ENCODE data around the gene ACSM2B.
"Not testable (repeated sequence)": the region's sequence is repeated elsewhere in the genome, so short reads cannot be mapped to it uniquely, and the experiment has no call there.

The ACSM2B gene, protein sequence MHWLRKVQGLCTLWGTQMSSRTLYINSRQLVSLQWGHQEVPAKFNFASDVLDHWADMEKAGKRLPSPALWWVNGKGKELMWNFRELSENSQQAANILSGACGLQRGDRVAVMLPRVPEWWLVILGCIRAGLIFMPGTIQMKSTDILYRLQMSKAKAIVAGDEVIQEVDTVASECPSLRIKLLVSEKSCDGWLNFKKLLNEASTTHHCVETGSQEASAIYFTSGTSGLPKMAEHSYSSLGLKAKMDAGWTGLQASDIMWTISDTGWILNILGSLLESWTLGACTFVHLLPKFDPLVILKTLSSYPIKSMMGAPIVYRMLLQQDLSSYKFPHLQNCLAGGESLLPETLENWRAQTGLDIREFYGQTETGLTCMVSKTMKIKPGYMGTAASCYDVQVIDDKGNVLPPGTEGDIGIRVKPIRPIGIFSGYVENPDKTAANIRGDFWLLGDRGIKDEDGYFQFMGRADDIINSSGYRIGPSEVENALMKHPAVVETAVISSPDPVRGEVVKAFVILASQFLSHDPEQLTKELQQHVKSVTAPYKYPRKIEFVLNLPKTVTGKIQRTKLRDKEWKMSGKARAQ

GRCh38 chr16:20576145-20576544 is at the start of gene ACSM2B:
Gene ACSM2B, minus strand, starts transcription at chr16:20576367. Its CDS starts 11,522 bp downstream, at chr16:20564845.
- not testable (repeated sequence) for FAIRE-seq

DNA sequence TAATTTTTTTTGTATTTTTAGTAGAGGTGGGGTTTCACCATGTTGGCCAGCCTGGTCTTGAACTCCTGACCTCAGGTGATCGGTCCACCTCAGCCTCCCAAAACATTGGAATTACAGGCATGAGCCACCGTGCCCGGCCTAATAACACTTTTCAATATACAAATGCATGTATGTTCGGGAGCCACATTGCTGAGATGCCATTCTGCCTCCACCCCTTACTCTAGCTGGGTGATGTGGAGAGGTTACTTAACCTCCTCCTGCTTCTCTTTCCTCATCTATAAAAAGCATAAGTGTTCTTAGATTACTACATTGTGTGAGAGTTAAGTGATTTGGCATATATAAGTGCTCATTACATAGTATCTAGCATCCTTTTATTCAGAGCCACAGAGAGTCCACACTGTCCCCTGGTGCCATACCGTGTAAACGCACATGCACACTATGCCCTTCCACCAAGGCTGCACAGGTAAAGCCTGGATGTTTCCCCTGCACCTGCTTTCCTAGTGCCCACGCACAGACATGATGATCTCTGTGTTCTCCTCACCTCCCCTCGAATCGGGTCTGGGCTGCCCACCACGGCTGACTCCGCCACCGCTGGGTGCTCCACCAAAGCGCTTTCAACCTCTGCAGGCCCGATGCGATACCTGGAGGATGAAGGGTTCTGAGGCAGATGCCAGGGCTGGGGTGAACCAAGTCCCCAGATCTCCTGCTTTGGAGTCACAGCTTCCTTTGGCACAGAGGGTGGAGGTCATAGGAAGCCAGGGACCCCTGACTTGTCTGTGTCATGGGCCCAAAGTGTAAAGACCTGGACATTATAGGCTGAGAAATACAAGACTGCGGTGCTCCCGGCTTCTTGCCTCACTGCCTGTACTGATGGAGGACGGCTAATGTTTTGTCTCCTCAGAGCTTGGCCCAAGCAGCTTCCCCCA is 49.0 kb upstream of the ACSM2B start:
- no peak for FAIRE-seq

GRCh38 chr16:20624205-20624604 is 48.0 kb upstream of the ACSM2B start:
- no peak for FAIRE-seq

GRCh38 chr16:20622498-20622870 is 46.3 kb upstream of the ACSM2B start:
- no peak for FAIRE-seq

GRCh38 chr16:20621406-20621805 is 45.2 kb upstream of the ACSM2B start:
- no peak for FAIRE-seq

GRCh38 chr16:20620770-20621169 is 44.6 kb upstream of the ACSM2B start:
- no peak for FAIRE-seq

DNA sequence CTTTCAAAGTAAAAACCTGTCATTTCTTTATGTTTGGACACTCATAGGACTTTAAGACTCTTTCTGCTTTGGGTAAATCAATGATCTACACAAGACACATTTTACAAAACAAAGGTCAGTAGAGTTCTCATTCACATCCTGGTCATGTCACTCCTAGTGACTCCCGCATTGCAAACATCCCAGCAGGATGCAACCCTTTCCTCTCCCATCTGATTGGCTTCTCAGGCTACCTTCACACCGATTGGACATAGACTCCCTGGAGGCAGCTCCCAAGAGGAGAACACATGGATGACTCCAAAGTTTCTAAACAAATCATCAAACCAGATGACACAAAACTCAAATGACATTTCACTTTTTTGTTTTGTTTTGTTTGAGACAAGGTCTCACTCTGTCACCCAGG is 43.8 kb upstream of the ACSM2B start:
- no peak for FAIRE-seq

- no peak for FAIRE-seq
Observed at GRCh38 chr16:20617271-20617670, 41.1 kb upstream of the ACSM2B start.

- no peak for FAIRE-seq
Observed at GRCh38 chr16:20614186-20615141, 38.3 kb upstream of the ACSM2B start.

DNA sequence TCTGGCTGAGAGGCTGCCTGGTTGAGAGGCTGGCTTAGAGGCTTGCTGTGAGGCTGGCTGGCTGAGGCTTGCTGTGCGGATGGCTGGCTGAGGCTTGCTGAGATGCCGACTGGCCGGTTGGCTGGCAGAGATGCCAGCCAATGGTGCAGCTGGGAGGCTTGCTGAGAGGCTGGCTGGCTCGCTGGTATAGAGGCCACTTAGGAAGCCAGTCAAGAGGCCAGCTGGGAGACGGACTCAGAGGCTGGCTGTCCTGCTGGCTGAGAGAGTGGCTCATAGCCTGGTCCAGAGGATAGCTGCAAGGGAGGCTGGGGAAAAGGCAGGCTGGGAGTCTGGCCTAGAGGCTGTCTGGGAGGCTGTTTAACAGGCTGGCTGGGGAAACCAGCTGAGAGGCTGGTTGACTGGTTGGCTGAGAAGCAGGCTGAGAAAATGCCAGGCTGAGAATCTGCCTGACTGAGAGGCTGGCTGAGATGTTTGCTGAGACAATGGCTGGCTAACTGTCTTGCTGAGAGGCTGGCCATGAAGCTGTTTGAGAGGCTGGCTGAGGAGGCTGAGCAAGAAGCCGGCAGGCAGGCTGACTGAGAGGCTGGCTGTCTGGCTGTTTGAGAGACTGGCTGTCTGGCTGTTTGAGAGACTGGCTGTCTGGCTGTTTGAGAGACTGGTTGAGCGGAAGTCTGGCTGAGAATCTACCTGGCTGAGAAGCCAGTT is 37.5 kb upstream of the ACSM2B start:
- FAIRE-seq = no peak

DNA sequence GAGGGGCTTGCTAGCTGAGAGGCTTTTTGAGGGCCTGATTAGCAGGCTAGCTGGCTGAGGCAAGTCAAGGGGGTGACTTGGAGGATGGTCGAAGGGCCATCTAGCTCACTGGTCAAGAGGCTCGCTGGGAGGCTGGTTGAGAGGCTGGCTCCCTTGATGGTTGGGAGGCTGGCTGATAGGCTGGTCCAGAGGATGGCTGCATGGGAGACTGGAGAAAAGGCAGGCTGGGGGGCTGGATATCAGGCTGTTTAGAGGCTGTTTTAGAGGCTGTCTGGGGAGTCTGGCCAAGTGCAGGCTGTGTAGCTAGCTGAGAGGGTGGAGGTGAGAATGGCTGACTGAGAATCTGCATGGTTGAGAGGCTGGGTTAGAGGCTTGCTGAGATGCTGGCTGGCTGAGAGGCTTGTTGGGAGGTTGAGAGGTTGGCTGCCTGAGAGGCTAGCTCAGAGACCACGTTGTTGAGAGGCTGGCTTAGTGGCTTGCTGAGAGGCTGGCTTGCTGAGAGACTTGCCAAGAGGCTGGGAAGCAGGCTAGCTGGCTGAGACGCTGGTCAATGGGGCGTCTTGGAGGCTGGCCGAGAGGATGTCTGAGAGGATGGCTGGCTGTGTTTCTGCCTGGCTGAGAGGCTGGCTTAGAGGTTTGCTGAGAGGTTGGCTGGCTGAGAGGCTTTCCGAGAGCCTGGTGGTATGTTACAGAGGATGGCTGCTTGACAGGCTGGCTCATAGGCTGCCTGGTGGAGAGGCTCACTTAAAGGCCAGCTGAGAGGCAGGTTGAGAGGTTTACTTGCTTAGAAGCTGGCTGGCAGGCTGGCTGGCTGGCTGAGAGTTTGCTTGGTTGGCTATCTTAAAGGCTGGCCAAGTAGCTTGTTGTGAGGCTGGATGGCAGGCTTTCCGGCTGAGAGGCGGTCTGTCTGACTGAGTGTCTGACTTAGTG is 36.6 kb upstream of the ACSM2B start:
- no peak for FAIRE-seq

- no peak for FAIRE-seq
Observed at GRCh38 chr16:20611975-20612481, 35.9 kb upstream of the ACSM2B start.

GRCh38 chr16:20611350-20611902 is 35.3 kb upstream of the ACSM2B start:
- FAIRE-seq = no peak

DNA sequence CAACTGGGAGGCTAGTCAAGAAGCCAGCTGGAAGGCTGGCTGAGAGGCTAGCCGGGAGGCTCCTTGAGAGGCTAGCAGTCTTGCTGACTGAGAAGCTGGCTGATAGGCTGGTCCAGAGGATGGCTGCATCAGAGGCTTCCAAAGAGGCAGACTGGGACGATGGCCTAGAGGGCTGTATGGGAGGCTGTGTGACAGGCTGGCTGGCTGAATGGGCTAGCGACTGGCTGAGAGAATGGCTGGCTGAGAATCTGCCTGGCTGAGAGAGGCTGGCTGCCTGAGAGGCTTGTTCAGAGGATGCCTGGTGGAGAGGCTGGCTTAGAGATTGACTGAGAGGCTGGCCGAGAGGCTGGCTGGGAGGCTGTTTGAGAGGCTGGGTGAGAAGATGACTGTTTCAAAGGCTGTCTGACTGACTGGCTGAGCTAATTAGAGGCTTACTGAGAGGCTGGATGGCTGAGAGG is 34.8 kb upstream of the ACSM2B start:
- no peak for FAIRE-seq

DNA sequence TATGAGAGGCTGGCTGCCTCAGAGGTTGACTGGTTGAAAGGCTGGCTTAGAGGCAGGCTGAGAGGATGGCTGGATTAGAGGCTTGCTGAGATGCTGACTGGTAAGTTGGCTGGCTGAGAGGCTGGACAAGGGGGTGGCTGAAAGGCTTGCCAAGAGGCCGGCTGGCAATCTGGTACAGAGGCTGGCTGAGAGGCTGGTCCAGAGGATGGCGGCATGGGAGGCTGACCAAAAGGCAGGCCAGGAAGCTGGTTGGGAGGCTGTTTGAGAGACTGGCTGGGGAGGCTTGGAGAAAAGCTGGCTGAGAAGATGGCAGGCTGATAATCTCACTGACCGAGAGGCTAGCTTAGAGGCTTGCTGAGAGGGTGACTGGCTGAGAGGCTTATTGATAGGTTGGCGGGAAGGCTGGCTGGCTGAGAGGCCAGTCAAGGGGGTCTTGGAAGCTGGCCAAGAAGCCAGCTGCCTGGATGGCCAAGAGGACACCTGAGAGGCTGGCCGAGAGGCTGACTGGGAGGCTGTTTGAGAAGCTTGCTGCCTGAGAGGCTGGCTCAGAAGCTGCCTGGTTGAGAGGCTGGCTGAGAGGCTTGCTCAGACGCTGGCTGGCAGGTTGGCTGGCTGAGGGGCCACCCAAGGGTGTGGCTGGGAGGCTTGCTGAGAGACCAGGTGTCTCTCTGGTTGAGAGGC is 34.2 kb upstream of the ACSM2B start:
- no peak for FAIRE-seq

DNA sequence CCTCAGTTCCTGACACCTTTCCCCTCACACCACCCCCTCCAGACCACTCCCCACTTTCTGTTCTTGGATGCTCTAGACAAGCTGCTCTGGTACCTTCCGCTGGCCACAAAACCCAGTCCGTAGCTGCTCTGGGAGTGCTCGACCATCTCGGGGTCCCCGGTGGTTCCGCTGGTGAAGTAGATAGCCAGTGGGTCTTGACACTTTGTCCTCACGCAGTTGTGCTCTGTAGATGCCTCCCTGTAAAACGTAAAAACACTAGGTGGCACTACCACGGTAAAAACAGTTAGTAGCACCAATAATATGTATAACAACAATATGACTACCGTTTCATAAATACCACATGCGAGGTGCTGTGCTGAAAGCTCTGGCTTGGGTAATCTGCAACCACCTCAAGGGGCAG is 26.0 kb upstream of the ACSM2B start:
- not testable (repeated sequence) for FAIRE-seq

GRCh38 chr16:20599475-20599874 is 23.3 kb upstream of the ACSM2B start:
- FAIRE-seq = not testable (repeated sequence)

DNA sequence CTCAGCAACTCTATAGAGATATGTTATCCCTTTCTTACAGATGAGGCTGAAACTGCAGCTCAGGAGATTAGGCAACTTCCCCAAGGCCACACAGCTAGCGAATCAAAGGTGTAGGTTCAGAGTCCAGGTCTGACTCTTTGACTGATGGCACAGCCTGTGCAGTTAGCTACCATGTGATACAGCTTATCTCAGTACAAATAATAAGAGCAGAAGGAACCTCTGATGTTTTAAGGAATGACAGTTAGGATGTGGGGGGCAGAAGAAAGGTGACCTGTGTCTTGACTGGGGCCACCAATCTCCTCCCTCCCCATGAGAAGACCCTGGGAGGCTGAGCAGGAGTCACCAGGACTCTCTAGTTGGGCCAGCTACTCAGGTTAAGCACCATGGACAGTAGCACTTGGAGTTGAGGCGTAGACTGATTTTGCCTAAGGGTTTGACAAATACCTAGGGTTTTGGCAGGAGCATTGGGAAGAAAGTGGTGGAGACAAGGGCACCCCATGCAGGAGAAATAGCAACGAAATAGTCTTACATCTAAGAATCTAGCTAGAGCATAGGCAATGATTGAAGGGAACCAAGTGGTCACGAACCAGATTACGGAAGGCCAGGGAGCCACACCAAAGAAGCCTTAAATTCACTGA is 22.8 kb upstream of the ACSM2B start:
- FAIRE-seq = no peak

- not testable (repeated sequence) for FAIRE-seq
Observed at GRCh38 chr16:20595694-20596093, 19.5 kb upstream of the ACSM2B start.
